KBM-7 (cell line): ENCODE measurements around the gene MAPRE2.
"Not testable (repeated sequence)": the region's sequence is repeated elsewhere in the genome, so short reads cannot be mapped to it uniquely, and the experiment has no call there.

Experiments used
- DNase-seq: peaks from one replicate; pipeline ENCODE4 v3.0.0-alpha.2; 2015
- in situ Hi-C: fragments of 300-500 bp; cut with MboI; formaldehyde crosslinking; loops from 2 replicates; pipeline ENCODE4 v1.14.3; 2020; ENCODE audit warnings: low sequenced_read_pairs, low pct_unique_long_range_greater_than_20kb, mixed read lengths

MAPRE2 gene

GRCh38 chr18:35161485-35161884, 120.3 kb downstream of the MAPRE2 start:
- in situ Hi-C loops: no loop called here
- DNase-seq: no peak

- in situ Hi-C loops: no loop called here
- DNase-seq: no peak
Measured at GRCh38 chr18:35161934-35162333, 120.7 kb downstream of the MAPRE2 start.

- in situ Hi-C loops: no loop called here
- DNase-seq: no peak
Measured at GRCh38 chr18:35163014-35163539, 121.9 kb downstream of the MAPRE2 start.

- DNase-seq: no peak
- in situ Hi-C loops: no loop called here
Measured at GRCh38 chr18:35163721-35164120, 122.5 kb downstream of the MAPRE2 start.

GRCh38 chr18:35164133-35164532, 122.9 kb downstream of the MAPRE2 start:
- DNase-seq: no peak
- in situ Hi-C loops: no loop called here

GRCh38 chr18:35167332-35167731, 126.1 kb downstream of the MAPRE2 start:
- in situ Hi-C loops: no loop called here
- no peak for DNase-seq

- no peak for DNase-seq
- in situ Hi-C loops: no loop called here
Measured at GRCh38 chr18:35167857-35168256, 126.6 kb downstream of the MAPRE2 start.

GRCh38 chr18:35170323-35170722, 129.1 kb downstream of the MAPRE2 start:
- DNase-seq, in situ Hi-C loops: not testable (repeated sequence)

- in situ Hi-C loops: no loop called here
- no peak for DNase-seq
Measured at GRCh38 chr18:35171315-35171987, 130.2 kb downstream of the MAPRE2 start.

- in situ Hi-C loops: no loop called here
- no peak for DNase-seq
Measured at GRCh38 chr18:35172009-35172408, 130.8 kb downstream of the MAPRE2 start.

- in situ Hi-C loops: no loop called here
- DNase-seq: peak; percentile 43
Measured at GRCh38 chr18:35172451-35173035, 131.3 kb downstream of the MAPRE2 start.

GRCh38 chr18:35174093-35174731, 133.0 kb downstream of the MAPRE2 start:
- in situ Hi-C loops: no loop called here
- peak; percentile 88 for DNase-seq

GRCh38 chr18:35174745-35175144, 133.5 kb downstream of the MAPRE2 start:
- in situ Hi-C loops: no loop called here
- DNase-seq: no peak

- no peak for DNase-seq
- in situ Hi-C loops: no loop called here
Measured at GRCh38 chr18:35176925-35177324, 135.7 kb downstream of the MAPRE2 start.

GRCh38 chr18:35178260-35178659, 137.0 kb downstream of the MAPRE2 start:
- in situ Hi-C loops: no loop called here
- DNase-seq: no peak

- DNase-seq: no peak
- in situ Hi-C loops: no loop called here
Measured at GRCh38 chr18:35179906-35180305, 138.7 kb downstream of the MAPRE2 start.

GRCh38 chr18:35180455-35180854, 139.2 kb downstream of the MAPRE2 start:
- in situ Hi-C loops: no loop called here
- no peak for DNase-seq

GRCh38 chr18:35182151-35182550, 140.9 kb downstream of the MAPRE2 start:
- DNase-seq: no peak
- in situ Hi-C loops: no loop called here

- in situ Hi-C loops: no loop called here
- no peak for DNase-seq
Measured at GRCh38 chr18:35183886-35184285, 142.7 kb downstream of the MAPRE2 start.

GRCh38 chr18:35185771-35186170, 144.6 kb downstream of the MAPRE2 start:
- in situ Hi-C loops: no loop called here
- no peak for DNase-seq
